ACHN (cell line): ENCODE data around the gene CTNNA2.
"Not testable (repeated sequence)": the region's sequence is repeated elsewhere in the genome, so short reads cannot be mapped to it uniquely, and the experiment has no call there.

ENCODE experiments used
- DNase-seq: peaks from one replicate; pipeline ENCODE4 v3.0.0-alpha.2; 2015
- in situ Hi-C: cut with HindIII; loops from 2 replicates; pipeline ENCODE4 v1.10.0; 2017; ENCODE audit warnings: low sequenced_read_pairs, low pct_ligation_motif_present, low pct_unique_long_range_greater_than_20kb

CTNNA2 gene

GRCh38 chr2:80070587-80070986, 557.7 kb downstream of the CTNNA2 start:
- in situ Hi-C loops = no loop called here
- DNase-seq = no peak

DNA sequence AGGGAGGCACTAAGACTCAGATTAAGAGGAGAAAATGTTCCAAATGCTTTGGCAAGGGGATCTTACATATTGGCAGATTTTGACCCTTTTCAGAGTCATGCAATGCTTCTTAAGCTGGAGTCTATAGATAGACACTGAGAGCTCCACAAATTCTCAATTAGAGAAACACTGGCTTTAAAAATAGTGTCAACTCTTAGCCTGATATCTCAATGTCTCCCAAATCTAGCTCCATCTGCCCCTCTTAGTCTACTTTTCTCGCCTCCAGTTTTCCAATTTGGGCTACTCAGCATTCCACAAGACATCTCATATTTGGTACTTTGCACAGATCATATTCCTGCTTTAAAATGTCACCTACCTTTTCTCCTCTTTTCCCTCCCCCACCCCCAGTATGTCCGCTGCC, 559.1 kb downstream of the CTNNA2 start:
- in situ Hi-C loops = no loop called here
- no peak for DNase-seq

DNA sequence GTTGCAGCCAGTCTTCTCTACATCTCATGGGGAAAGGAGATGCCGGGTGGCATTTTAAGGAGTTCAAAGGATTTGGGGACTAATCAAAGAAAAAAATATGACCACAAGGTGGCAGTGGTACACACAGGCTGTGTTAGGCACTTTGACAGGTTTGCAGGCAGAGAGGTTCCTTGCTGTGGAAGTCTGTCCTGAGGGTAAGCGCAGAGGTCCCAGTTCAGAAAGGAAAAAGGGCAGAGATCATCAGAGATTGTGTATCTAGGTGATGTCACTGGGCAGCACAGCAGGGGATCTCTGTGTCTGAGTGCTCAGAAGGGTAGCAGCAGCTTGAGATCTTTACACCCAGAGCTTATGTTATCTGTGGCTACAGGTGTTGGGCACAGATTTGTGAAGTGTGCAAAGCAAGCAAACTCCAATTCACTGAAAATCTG, 560.3 kb downstream of the CTNNA2 start:
- in situ Hi-C loops = no loop called here
- DNase-seq = peak; percentile 62

DNA sequence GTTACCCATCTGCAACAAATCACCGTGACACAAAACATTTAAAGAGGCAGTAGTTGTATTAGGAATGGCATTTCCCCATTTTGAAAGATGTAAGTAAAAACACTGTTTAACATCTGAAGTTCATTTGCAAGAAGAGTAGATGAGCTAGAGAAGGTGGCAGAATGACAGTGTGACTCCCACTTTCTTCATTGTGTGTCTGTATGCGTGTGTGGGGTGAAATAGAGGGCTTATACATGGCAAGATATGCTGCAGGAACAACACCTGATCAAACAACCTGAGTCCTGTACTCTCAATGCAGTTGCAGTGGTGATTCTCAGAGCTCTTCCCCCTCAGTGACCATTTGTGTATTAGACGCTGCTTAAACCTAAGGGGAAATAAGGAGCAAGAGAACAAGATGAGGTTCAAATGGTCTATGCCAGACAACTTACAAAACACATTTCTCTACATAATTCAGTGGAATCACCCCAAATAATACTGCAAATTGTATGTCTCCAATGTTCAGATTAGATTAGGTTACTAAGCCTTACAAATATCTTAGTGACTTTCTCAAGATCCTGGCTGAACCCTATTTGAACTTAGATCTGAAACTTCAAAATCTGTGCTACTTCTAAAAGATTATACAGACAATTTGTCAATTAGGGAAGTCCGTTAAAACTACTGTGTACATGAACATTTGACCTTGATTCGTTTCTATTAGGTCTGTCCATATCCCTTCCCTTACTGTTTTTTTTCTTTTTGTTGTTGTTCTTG, 561.6 kb downstream of the CTNNA2 start:
- DNase-seq = no peak
- in situ Hi-C loops = no loop called here

GRCh38 chr2:80075719-80076118, 562.9 kb downstream of the CTNNA2 start:
- in situ Hi-C loops = no loop called here
- DNase-seq = no peak

DNA sequence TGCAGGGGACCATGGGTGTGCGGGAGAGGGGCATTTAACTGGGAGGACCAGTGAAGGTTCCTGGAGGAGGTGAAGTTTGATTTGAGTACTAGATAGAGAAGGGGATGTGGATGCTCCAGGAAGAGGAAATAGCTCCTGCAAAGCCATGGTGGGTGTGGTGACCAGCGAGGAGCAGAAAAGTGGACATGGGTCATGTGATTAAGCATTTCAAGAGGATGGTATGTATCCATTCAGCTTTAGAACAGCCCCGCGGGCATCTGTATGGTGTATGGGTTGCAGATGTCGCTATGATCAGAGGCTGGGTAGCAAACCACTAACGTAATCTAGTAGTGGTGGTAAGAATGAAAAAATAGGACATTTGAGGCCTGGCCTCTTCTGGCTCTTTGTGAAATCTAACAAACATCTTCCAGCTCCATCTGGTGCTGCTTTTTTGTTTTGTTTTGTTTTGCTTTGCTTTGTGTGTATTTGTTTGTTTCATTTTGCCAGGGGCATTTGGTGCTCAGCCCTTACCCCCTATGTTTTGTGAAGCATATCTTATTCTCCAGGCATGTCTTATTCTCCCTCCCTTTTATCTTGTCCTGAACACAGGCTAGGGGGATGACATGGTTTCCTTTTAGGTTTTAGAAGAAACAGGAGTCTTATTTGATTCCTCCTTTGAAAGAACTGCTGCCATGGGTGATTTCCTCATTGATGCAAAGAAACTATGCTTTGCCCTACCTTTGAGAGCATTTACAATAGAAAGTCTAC, 565.6 kb downstream of the CTNNA2 start:
- in situ Hi-C loops = no loop called here
- DNase-seq = no peak

DNA sequence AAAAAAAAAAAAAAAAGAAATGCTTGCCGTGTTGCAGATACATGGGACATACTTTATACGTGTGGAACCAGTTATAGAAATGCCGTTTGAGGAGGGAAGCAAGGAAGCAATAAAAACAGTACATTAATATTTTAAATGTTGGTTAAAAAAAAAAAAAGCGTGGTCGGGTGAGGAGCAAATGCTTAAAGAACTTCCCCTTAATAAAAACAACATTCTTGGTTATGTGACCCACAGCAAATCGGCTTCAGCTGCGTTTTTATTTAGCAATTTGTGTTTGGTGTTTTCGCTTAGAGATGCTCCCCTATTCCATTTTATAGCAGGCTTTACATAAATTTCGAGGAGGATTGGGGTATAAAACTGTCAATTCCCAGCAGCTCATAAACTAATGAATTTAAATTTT, 568.1 kb downstream of the CTNNA2 start:
- DNase-seq = no peak
- in situ Hi-C loops = no loop called here

DNA sequence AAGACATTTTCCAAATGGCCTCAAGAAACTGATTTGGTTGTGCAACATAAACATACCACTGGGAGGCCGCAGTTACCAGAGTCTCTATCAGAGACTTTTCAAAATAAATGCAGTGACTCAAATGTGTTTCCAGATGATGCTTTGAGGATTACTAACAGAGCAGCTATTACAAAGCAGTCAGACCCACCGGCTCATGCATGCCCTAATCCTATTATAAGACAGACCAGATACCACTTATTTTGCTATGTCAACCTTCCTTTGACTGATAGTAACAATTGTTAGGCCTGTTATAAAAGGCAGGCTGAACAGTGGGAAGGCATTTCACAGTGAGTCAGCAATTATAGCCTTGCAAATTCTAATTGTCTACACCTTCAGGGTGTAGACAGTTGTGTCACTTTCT, 574.0 kb downstream of the CTNNA2 start:
- in situ Hi-C loops = no loop called here
- no peak for DNase-seq

GRCh38 chr2:80091237-80091636, 578.4 kb downstream of the CTNNA2 start:
- in situ Hi-C loops = no loop called here
- no peak for DNase-seq

DNA sequence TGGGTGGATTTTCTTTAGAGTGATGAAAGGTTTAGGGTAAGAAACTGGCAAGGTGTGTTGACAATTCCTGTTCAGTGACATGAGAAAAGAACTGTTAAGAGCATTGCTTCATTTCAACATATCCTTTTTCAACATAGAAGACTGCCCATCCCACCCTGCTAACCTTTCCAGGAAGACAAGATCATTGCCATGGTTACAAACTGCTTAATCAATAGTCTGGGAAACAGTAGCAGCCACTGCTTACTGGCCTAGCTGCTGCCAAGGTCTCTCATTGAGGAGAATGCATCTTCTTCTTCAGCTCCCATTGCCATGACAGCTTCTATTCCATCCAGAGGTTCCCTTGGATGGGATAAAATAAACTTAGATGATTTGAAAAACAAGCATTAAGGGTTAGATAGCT, 579.6 kb downstream of the CTNNA2 start:
- in situ Hi-C loops = no loop called here
- no peak for DNase-seq

DNA sequence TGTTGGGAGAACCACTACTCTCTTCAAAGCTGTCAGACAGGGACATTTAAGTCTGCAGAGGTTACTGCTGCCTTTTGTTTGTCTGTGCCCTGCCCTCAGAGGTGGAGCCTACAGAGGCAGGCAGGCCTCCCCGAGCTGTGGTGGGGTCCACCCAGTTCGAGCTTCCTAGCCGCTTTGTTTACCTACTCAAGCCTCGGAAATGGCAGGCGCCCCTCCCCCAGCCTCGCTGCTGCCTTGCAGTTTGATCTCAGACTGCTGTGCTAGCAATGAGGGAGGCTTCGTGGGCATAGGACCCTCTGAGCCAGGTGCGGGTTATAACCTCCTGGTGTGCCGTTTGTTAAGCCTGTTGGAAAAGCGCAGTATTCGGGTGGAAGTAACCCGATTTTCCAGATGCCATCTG, 585.7 kb downstream of the CTNNA2 start:
- in situ Hi-C loops, DNase-seq: not testable (repeated sequence)

DNA sequence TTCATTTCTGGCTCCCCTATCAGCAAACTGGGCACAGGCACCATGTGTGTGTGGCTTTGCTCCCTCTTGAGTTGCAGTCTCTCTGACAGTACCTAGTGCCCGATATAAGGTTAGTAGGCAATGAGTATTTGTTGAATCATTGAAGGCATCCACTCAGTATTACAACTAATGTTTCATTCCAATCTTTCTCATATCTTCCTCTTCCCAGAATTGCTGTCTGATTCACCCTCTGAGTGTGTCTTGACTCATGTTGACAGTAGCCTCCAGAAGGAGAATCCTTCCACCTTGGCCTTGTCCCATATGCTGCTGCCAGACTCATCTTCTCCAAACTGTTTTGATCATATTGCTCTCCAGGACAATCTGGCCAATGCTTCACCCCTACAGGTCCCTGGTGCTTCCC, 589.2 kb downstream of the CTNNA2 start:
- DNase-seq = no peak
- in situ Hi-C loops = no loop called here

- no peak for DNase-seq
Measured at GRCh38 chr2:80105015-80105640, 592.3 kb downstream of the CTNNA2 start.

DNA sequence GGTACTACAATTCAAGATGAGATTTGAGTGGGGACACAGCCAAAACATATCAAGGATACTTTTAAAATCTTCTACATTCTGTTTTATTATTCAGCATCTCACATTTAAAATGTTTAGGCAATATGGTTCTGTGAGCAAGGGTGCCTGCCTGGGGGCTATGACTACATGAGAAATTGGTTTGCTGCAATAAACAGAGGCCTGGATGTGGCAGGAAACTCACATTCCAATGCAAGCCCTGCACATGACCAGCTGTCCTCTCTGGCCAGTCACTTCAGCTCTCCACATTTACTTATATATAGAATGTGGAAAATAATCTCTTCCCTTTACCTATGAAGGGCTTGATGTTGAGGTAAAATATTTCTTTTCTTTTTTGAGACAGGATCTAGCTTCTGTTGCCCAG, 598.3 kb downstream of the CTNNA2 start:
- no peak for DNase-seq
- in situ Hi-C loops = no loop called here

More at GRCh38 chr2:80105015-80105640, 592.3 kb downstream of the CTNNA2 start:
- in situ Hi-C loops = no loop called here

GRCh38 chr2:80112790-80113189, 599.9 kb downstream of the CTNNA2 start:
- DNase-seq = no peak
- in situ Hi-C loops = no loop called here

DNA sequence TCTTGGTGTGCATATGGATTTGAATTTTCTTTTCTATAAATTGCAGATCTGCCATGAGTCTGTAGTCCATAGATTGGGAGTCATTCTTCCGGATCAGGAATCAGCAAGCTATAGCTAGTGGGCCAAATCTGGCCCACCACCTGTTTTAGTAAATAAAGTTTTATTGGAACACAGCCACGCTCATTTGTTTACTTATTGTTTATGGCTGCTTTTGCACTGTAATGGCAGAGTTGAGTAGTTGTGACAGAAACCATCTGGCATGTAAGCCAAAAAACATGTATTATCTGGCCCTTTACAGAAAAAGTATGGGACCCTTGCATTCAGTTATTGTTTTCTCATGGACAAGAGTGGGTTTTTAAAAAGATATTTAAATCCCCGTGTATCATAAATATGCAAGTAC, 600.5 kb downstream of the CTNNA2 start:
- in situ Hi-C loops = no loop called here
- DNase-seq = no peak

GRCh38 chr2:80114812-80115211, 602.0 kb downstream of the CTNNA2 start:
- DNase-seq = no peak
- in situ Hi-C loops = no loop called here

DNA sequence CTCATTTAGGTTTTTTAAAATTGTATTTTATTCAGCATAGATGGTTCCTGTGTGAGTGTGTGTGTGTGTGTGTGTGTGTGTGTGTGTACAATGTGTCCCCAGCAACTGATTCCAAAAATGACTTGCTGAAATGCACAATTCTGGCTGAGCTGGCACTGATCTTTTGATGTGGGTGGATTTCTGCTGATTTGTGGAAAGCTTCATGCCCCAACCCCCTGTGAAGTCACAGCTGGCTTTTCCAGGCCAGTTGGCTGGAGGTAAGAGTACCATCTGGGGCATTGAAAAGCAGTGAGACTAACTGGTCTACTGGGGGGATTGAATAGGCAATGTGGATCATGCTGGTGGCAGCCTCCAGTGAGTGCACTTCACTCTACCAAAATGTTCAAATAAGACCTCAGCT, 604.5 kb downstream of the CTNNA2 start:
- in situ Hi-C loops = no loop called here
- DNase-seq = no peak

- in situ Hi-C loops = no loop called here
- DNase-seq = no peak
Measured at GRCh38 chr2:80120866-80121265, 608.0 kb downstream of the CTNNA2 start.

- no peak for DNase-seq
- in situ Hi-C loops = no loop called here
Measured at GRCh38 chr2:80122675-80123074, 609.8 kb downstream of the CTNNA2 start.
